NCI-H2081 (cell line): Measurements from ENCODE around the gene DIAPH1.

Experiments
- DNase-seq, 2 experiments: peaks; one replicate each; lab custom pipeline; 2025; lab: John Stamatoyannopoulos, UW

The DIAPH1 gene

DNA sequence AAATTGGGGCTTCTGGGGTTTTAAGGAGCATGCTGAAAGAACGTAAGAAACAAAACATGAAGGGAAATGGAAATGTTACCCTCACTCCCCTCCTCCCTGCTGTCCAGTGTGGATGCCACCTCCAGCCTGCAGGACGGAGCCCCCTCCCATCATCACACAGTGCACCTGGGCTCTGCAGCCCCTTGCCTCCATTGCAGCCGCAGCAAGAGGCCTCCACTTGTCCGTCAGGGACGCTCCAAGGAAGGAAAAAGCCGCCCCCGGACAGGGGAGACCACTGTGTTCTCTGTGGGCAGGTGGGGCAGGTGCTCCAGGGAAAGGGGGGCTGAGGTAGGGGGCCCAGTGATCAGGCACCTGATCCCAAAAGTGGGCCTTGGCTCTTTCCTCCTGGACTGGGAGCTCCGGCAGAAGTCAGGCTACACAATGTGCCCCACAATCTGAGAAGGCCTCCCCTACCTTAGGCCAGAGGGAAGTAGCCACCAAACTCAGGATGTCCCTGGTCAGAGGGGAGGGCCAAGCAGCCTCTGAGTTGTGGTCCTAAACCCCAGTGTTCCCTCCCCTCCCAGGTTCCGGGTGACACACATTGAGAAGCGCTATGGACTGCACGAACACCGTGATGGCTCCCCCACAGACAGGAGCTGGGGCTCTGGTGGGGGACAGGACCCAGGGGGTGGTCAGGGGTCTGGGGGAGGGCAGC is 20.7 kb upstream of the DIAPH1 start:
- DNase-seq: no peak

DNA sequence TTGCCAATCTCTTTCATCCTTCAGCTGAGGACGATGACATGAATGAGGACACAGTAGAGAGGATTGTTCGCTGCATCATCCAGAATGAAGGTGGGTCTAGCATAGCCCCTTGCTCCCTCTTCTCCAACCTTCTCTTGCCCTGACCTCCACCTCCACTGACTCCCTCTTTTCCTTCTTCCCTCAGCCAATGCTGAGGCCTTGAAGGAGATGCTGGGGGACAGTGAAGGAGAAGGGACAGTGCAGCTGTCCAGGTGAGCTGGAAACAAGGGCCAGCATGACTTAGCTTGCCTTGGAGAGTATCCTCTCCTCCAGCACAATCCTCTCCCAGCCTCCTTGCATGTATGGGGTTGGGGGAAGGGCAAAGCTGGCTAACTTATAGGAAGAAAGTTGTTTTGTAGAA is 20.0 kb upstream of the DIAPH1 start:
- no peak for DNase-seq

DNA sequence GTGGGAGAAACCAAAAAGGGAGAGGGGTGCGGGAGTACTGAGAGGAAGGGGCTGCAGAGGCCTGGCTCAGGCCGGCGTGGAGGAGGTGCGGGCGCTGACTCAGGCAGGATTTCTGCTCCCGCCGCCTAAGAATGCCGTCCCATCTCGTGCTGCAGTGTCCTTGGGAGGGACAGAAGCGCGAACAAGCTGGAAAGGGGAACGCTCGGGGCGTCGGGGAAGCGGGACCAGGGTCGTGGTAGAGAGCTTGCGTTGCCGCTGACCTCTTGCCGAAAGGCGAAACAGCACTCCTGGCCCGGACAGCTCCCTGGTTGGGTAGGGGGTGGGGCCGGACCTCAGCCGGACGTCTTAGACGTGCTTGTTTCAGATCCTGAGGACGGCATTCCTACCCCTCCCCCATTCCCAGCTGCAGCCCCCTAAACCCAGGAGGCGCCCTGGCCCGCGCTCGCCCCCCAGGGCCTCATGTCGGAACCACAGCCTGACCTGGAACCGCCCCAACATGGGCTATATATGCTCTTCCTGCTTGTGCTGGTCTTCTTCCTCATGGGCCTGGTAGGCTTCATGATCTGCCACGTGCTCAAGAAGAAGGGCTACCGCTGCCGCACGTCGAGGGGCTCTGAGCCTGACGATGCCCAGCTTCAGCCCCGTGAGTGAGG is 19.1 kb upstream of the DIAPH1 start:
- DNase-seq: peak in 1 of 2 experiments; percentile 9

GRCh38 chr5:141637123-141637766 is 18.4 kb upstream of the DIAPH1 start:
- peak in 1 of 2 experiments; percentile 37 for DNase-seq

- peak; percentile 77 to 80 for DNase-seq
Measured at GRCh38 chr5:141636413-141637122, 17.8 kb upstream of the DIAPH1 start, which contains the start of the genes HDAC3 and RELL2. Gene HDAC3, minus strand, starts transcription at chr5:141636849. Its CDS starts 59 bp downstream, at chr5:141636790. Gene RELL2, plus strand, starts transcription at chr5:141636997. Its CDS starts 1,229 bp downstream, at chr5:141638226.

DNA sequence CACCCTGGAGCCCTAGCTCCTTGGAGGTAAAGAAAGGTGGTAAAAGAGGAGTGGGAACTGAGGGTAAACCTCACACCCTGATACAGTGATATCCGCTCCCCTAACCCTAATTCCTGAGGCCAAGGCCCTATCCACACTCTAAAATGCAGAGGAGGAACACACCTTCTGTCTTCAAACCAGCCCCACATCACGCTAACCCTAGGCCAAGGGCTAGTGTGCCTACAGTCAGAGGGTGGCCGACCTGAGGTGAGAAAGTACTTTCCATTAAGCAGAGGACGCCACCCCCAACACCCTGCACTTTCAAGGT is 17.3 kb upstream of the DIAPH1 start:
- no peak for DNase-seq

- DNase-seq: no peak
Measured at GRCh38 chr5:141635646-141636045, 16.8 kb upstream of the DIAPH1 start.

DNA sequence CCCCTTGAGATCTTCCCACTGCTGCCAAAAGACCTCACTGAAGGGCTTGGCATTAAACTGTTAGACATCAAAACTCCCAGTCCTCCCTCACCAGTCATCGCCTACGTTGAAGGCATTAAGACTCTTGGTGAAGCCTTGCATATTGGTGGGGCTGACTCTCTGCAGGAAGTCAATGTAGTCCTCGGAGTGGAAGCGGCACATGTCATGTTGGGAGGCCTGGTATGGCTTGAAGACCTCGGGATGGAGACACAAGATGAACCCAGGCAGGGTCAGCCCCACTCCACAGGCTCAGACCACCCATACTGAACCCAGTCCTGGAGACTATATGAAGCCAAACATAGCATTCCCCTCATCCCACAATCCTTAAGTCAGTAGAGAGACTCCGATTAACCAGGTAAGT is 15.9 kb upstream of the DIAPH1 start:
- no peak for DNase-seq

- DNase-seq: no peak
Measured at GRCh38 chr5:141633871-141634561, 15.2 kb upstream of the DIAPH1 start.

GRCh38 chr5:141632650-141633049 is 13.8 kb upstream of the DIAPH1 start:
- DNase-seq: peak in 1 of 2 experiments; percentile 13

DNA sequence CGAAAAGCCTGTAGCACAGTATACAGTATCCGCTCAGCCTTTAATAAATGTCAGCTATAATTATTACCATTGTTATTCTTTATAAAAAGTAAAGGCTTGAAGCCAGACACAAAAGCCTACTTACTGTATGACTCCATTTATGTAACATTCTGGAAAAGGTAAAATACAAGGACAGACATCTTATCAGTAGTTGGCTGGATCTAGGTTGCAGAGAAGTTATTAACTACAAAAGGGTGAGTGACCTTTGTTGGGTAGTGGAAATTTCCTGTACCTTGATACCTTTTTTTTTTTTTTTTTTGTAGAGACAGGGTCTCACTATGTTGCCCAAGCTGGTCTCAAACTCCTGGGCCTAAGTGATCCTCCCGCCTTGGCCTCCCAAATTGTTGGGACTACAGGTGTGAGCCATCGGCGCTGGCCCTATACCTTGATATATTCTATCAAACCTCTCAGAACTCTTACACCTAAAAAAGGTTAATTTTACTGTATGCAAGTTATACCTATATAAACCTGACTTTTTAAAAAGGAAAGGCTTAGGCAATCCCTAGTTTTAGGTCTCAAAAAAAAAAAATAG is 11.9 kb upstream of the DIAPH1 start:
- DNase-seq: no peak

GRCh38 chr5:141628175-141628788 is 9.5 kb upstream of the DIAPH1 start:
- no peak for DNase-seq

DNA sequence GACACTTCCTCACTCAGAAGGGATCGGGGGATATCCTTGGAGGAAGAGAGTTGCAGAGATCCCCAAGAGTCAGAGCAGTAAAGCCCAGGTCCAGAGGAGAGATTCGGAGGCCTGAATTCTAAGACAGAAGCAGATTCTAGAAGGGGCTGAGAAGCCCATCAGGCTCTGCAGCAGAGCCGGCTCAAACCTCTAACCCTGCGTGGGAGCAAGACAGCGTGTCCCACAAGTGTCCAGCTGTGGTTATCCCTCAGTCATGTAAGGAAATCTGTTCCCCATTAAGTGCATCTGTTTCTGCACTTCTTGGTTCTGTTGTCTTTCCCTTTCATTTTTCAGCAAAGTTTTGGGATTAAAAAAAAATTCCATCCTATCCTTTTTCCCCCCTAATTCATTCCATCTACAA is 4.8 kb upstream of the DIAPH1 start:
- no peak for DNase-seq

- no peak for DNase-seq
Measured at GRCh38 chr5:141623186-141623585, 4.4 kb upstream of the DIAPH1 start.

DNA sequence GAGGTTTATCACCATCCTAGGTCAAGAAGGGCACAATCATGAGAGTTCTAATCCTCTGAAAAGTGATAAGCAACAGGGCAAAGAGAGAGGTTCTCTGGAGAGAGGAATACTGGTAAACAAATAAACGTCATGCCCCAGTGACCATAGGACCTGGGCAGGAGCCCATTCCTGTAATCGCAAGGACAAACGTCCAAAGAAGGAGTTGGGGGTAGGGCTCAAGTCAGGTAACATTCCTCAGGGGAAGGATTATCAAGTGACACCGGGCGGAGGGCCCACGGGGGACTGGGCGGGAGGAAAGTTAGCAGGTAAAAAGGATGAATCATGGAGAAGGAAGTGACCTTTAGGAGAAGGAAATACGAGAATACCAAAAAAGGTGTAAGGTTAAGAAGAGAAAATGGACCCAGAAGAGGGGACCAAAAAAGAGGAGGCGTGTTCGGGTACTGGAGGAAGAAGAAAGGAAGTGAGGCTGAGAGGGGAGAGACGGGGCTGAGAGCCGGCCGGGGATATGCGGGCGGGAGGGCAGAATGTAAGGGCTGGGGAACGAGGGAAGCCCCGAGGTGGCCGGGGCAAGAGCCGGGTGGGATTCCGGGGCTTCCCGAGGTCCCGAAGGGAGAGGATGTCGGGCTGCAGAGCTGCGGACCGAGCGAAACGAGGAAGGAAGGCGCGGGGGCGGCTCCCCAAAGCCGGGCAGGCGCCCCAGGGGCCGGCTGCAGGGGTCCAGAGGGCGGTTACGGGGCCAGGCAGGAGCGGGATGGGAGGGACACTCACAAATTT is 583 bp downstream of the DIAPH1 start:
- peak; percentile 40 to 58 for DNase-seq

DNA sequence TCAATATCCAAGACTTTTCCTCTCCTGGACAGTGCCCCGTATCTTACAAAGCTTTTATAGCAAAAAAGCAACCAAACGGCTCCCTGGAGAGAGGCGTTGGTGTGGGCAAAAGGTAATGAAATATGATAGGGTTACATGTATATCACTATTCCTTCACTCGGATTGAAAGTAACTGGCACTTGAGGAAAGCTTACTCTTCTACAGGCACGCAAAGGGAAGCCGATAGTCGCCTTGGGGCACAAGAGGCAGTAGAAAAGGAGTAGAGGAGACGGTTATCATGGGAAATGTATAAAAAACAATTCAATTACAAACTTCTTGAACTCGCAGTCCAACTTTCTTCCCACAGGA is 1.1 kb downstream of the DIAPH1 start:
- no peak for DNase-seq

GRCh38 chr5:141617128-141617527 is 1.7 kb downstream of the DIAPH1 start:
- no peak for DNase-seq

DNA sequence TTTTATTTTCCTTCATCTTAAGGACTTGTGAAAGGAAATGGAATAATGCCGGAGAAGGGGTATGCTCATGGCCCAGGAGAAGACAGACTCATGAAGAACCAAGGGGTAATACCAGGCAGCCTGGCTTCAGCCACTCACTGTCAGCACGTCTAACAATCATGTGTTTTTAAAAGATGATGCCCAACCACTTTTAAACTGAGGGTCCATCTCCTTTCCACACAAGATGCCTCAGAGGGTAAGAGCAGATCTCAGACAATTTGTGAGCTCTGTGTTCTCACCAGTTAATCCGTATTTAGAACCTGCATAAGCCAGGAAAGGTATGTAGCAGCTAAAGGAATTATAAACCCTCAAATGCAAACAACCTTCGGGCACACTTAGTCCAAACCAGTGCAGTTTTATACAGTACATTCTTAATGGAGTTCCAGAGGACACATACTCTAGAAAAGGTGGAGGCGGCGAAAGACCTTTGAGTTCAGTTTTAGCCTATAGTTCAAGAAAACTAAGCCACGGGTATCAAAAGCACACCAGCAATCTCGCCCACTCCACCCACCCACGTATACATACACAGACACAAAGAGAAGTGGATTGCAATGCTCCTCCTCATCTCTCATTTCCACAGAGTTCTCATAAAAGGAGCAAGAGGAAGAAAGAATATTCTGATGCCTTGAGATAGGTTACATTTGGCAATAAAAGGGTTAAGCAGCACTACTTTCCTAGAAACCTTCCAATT is 2.6 kb downstream of the DIAPH1 start:
- DNase-seq: no peak

- no peak for DNase-seq
Measured at GRCh38 chr5:141613344-141613743, 5.5 kb downstream of the DIAPH1 start.

- no peak for DNase-seq
Measured at GRCh38 chr5:141611289-141611688, 7.5 kb downstream of the DIAPH1 start.
